Bronchial epithelial cell (primary cell): ENCODE measurements around the gene CDK11B. TPM values are rescaled to one million over a fixed set of nuclear protein-coding genes. Genes with fewer than 3 reads are reported as not detected.

Experiments used
- DNase-seq: peaks from one replicate; pipeline ENCODE4 v3.0.0-alpha.2; 2010; ENCODE audit warnings: low read depth
- FAIRE-seq: peaks from 2 replicates; lab custom pipeline; 2011; peaks lifted over from hg19 to GRCh38; lab: Jason Lieb, UNC
- H3K27me3 ChIP-seq: 2 replicates; pipeline ENCODE4 v1.5.1; 2011; ENCODE audit warnings: low read length; ENCODE audit not compliant: control insufficient read depth, insufficient read depth
- H3K36me3 ChIP-seq: 2 replicates; pipeline ENCODE4 v1.5.1; 2011; ENCODE audit warnings: low read length; ENCODE audit not compliant: control insufficient read depth, insufficient read depth
- H3K4me3 ChIP-seq: 2 replicates; pipeline ENCODE4 v1.5.1; 2011; ENCODE audit warnings: mild to moderate bottlenecking, low read depth, low read length, control low read depth
- CTCF ChIP-seq: IDR thresholded peaks from 2 replicates; pipeline ENCODE4 v1.5.1; 2011; ENCODE audit warnings: mild to moderate bottlenecking, moderate library complexity, low read length, control low read depth, inconsistent platforms; ENCODE audit not compliant: insufficient read depth, severe bottlenecking
- total RNA-seq: library from RNA; depleted of rRNA; stranded (reverse); fragments of >200 nt; gene quantifications from 2 replicates; pipeline ENCODE4 v1.2.1, GENCODE V29; 2014

The CDK11B gene
- total RNA-seq, 1 donor from 2014 or later = 5.0 TPM

- peaks cover 8% of the 10 kb centered on the region for H3K27me3 ChIP-seq
- H3K36me3 ChIP-seq = peaks cover 1% of the 10 kb centered on the region
- no peak overlapping the region for H3K4me3 ChIP-seq
- DNase-seq (peak; percentile 49), FAIRE-seq (no peak)
- peak; percentile 3 for TF ChIP-seq CTCF
Measured at GRCh38 chr1:1630191-1630964, 28.4 kb downstream of the CDK11B start.

GRCh38 chr1:1629430-1630190 is 29.2 kb downstream of the CDK11B start:
- peaks cover 1% of the 10 kb centered on the region for H3K36me3 ChIP-seq
- H3K27me3 ChIP-seq = peaks cover 8% of the 10 kb centered on the region
- peak overlapping the region; percentile 21 for H3K4me3 ChIP-seq
- FAIRE-seq (no peak), DNase-seq (no peak)
- TF ChIP-seq CTCF = no peak

GRCh38 chr1:1628754-1629429 is 29.9 kb downstream of the CDK11B start:
- peak overlapping the region; percentile 21 for H3K4me3 ChIP-seq

GRCh38 chr1:1627829-1628753 is 30.7 kb downstream of the CDK11B start:
- FAIRE-seq = no peak
- no peak for TF ChIP-seq CTCF

More at GRCh38 chr1:1628754-1629429, 29.9 kb downstream of the CDK11B start:
- peaks cover 8% of the 10 kb centered on the region for H3K27me3 ChIP-seq
- no peak for TF ChIP-seq CTCF
- peaks cover 1% of the 10 kb centered on the region for H3K36me3 ChIP-seq
- FAIRE-seq (no peak), DNase-seq (no peak)

GRCh38 chr1:1627261-1627828 is 31.5 kb downstream of the CDK11B start:
- H3K27me3 ChIP-seq = peaks cover 8% of the 10 kb centered on the region
- FAIRE-seq (no peak), DNase-seq (peak; percentile 71)
- H3K4me3 ChIP-seq = no peak overlapping the region
- no peak for TF ChIP-seq CTCF
- peaks cover 1% of the 10 kb centered on the region for H3K36me3 ChIP-seq

More at GRCh38 chr1:1627829-1628753, 30.7 kb downstream of the CDK11B start:
- H3K27me3 ChIP-seq = peaks cover 8% of the 10 kb centered on the region
- H3K4me3 ChIP-seq = no peak overlapping the region
- H3K36me3 ChIP-seq = peaks cover 1% of the 10 kb centered on the region
- no peak for DNase-seq
